Measurements from ENCODE around the gene NPHP1. TPM values are rescaled to one million over a fixed set of nuclear protein-coding genes. Genes with fewer than 3 reads are reported as not detected.
"Not testable (repeated sequence)": the region's sequence is repeated elsewhere in the genome, so short reads cannot be mapped to it uniquely, and the experiment has no call there.

The NPHP1 gene
- total and polyA plus RNA-seq, 9 donors, result 4.3 to 9.8 (median 5.5) TPM

DNA sequence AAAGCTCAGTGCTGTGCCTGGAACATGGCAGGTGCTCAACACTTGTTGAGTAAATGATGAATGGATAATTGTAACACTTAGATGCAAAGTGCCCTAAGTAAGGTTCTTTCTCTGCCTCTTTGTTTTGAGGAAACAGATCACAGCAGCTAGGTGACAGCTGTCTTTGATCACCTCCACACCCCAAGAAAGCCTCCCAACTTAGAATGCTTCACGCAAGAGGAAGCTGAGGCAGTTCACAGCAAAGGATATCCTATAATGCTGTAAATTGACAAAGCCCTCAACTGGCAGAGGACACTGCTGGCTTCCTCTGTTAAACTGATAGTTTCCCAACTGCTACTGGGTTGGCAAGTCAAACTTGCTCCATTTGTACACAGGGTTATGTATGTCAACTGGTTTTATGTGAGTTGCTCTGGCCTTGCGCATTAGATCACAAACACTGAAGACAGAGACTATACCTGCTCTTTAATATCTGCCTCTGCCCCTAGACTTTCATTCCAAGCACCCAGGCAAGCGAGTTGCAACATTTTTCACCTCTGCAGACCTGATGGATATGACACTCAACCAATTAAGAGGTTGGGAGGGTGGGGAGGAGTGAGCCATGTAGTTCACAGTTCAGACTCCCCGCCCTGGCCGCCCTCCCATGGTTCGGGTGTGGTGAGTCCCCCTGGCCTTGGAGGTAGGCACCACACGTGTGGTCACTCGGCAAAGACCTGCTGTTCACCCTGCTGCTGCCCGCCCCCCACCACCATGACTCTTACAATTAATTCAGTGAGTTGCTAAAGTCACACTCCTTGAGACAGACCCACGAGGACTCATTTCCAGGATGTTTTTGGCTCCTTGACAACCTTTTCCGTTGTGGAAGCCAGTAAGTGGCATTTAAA lies 84.4 kb downstream of the NPHP1 start:
- Histone ChIP-seq H3K27ac (ENCODE audit: low read length) (peak overlapping the region; percentile 42), H3K27me3 (ENCODE audit: control insufficient read depth, insufficient read depth, low read length) (peaks cover 23% of the 10 kb centered on the region), H3K4me3 (ENCODE audit: low read length) (no peak overlapping the region), H3K9me3 (replicated peaks; ENCODE audit: control insufficient read depth, low read depth, low read length) (no peaks in the 10 kb centered on the region), H3K4me1 (ENCODE audit: control insufficient read depth, insufficient read depth, low read length) (peaks cover 12% of the 10 kb centered on the region), H3K36me3 (ENCODE audit: control insufficient read depth, insufficient read depth, low read length) (no peaks in the 10 kb centered on the region)
- 52% methylated on average over 5 of the region's 11 CpGs for WGBS (ENCODE audit: insufficient coverage)
- DNase-seq, result no peak

DNA sequence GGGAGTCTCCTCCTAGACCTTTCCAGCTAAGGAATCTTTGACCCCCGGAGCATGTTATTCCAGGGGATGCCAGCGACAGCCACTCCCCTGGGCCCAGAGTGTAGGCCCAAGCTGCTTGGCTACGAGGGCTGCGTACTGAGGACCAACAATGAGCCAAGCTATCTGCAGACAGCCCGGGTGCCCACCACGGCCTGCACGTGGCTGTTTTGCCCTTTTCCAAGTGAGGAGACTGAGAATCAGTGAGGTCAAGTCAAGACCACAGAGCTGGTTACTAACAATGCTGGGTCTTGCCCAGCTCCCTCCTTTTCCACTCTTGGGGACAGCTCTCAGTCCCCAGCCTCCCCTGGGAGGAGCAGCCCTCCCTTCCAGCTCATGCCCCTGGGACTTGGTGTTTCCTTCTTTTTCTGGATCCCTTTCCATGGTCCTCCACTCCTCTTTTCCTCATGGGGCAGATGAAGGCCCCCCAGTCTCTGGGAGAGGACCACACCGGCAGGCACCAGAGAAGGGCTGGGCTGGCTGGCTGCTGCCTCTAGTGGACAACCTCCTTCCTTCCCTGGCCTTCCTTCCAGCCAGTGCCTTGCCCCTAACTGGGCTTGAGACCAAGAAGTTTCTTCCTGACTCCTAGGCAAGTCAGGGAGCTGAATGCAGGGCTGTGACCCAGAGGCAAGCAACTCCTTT lies 88.6 kb downstream of the NPHP1 start:
- H3K27ac ChIP-seq (ENCODE audit: low read length), result peak overlapping the region; percentile 20
- H3K4me1 ChIP-seq (ENCODE audit: control insufficient read depth, insufficient read depth, low read length), result peaks cover 16% of the 10 kb centered on the region
- 13% methylated on average over 8 of the region's 8 CpGs for WGBS (ENCODE audit: insufficient coverage)
- H3K4me3 ChIP-seq (ENCODE audit: low read length), result peak overlapping the region; percentile 13
- H3K27me3 ChIP-seq (ENCODE audit: control insufficient read depth, insufficient read depth, low read length), result peaks cover 40% of the 10 kb centered on the region
- peak; percentile 39 for DNase-seq
- H3K9me3 ChIP-seq (replicated peaks; ENCODE audit: control insufficient read depth, low read depth, low read length), result no peaks in the 10 kb centered on the region
- H3K36me3 ChIP-seq (ENCODE audit: control insufficient read depth, insufficient read depth, low read length), result no peaks in the 10 kb centered on the region

GRCh38 chr2:110115291-110116032 lies 89.4 kb downstream of the NPHP1 start, which contains the start of gene MALL:
MALL (minus strand) TSS chr2:110115822; CDS start chr2:110115792, 30 bp downstream.
- no peaks in the 10 kb centered on the region for H3K36me3 ChIP-seq (ENCODE audit: control insufficient read depth, insufficient read depth, low read length)
- DNase-seq, result no peak
- H3K9me3 ChIP-seq (replicated peaks; ENCODE audit: control insufficient read depth, low read depth, low read length), result no peaks in the 10 kb centered on the region
- WGBS (ENCODE audit: insufficient coverage), result 2% methylated on average over 38 of the region's 62 CpGs
- H3K4me1 ChIP-seq (ENCODE audit: control insufficient read depth, insufficient read depth, low read length), result peaks cover 16% of the 10 kb centered on the region
- peak within 1 kb of the TSS; percentile 20 for H3K27ac ChIP-seq (ENCODE audit: low read length)
- peak within 1 kb of the TSS; percentile 25 for H3K4me3 ChIP-seq (ENCODE audit: low read length)
- H3K27me3 ChIP-seq (ENCODE audit: control insufficient read depth, insufficient read depth, low read length), result peaks cover 40% of the 10 kb centered on the region

DNA sequence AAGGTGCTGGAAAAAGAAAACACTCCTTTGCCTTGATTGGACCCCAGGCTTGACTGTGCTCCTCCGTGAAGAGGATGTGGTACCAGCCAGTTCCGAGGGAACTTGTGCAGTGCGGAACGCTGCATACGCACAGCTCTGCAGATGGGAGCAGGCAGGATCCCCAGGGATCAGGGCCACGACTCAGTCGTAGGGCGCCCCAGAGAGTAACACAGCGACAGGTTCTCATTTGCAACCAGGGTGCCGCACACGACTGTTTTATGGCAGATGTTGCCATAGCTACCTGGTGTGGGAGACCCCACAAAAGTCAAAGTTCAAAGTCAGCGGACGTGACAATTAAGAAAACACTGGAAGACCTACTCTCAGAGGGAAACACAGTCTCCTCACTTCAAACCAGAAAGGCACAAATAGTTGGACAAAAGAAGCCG lies 90.0 kb downstream of the NPHP1 start:
- no peak for DNase-seq
- no peaks in the 10 kb centered on the region for H3K9me3 ChIP-seq (replicated peaks; ENCODE audit: control insufficient read depth, low read depth, low read length)
- H3K36me3 ChIP-seq (ENCODE audit: control insufficient read depth, insufficient read depth, low read length), result no peaks in the 10 kb centered on the region
- H3K4me3 ChIP-seq (ENCODE audit: low read length), result no peak overlapping the region
- 57% methylated on average over 9 of the region's 14 CpGs for WGBS (ENCODE audit: insufficient coverage)
- H3K27ac ChIP-seq (ENCODE audit: low read length), result no peak overlapping the region
- H3K4me1 ChIP-seq (ENCODE audit: control insufficient read depth, insufficient read depth, low read length), result peaks cover 16% of the 10 kb centered on the region
- H3K27me3 ChIP-seq (ENCODE audit: control insufficient read depth, insufficient read depth, low read length), result peaks cover 40% of the 10 kb centered on the region

- WGBS (ENCODE audit: insufficient coverage), result 70% methylated on average over 8 of the region's 8 CpGs
- Histone ChIP-seq H3K9me3 (replicated peaks; ENCODE audit: control insufficient read depth, low read depth, low read length) (no peaks in the 10 kb centered on the region), H3K4me1 (ENCODE audit: control insufficient read depth, insufficient read depth, low read length) (peaks cover 16% of the 10 kb centered on the region), H3K4me3 (ENCODE audit: low read length) (no peak overlapping the region), H3K27ac (ENCODE audit: low read length) (no peak overlapping the region), H3K36me3 (ENCODE audit: control insufficient read depth, insufficient read depth, low read length) (no peaks in the 10 kb centered on the region), H3K27me3 (ENCODE audit: control insufficient read depth, insufficient read depth, low read length) (peaks cover 36% of the 10 kb centered on the region)
- no peak for DNase-seq
Measured at GRCh38 chr2:110113961-110114591, 90.7 kb downstream of the NPHP1 start.

DNA sequence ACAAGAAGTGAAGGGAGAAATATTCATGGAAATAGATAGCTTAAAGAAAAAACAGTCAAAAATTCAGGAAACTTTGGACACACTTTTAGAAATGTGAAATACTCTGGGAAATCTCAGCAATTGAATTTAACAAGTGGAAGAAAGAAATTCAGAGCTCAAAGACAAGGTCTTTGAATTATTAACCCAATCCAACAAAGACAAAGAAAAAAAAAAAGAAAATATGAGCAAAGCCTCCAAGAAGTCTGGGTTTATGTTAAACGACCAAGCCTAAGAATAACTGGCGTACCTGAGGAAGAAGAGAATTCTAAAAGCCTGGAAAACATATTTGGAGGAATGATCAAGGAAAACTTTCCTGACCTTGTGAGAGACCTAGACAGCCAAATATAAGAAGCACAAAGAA lies 96.5 kb downstream of the NPHP1 start:
- WGBS (ENCODE audit: insufficient coverage), result 80% methylated on average over 1 of the region's 2 CpGs

GRCh38 chr2:110107092-110108079 lies 97.4 kb downstream of the NPHP1 start:
- WGBS (ENCODE audit: insufficient coverage), result 92% methylated on average over 1 of the region's 3 CpGs
- Histone ChIP-seq H3K27me3 (ENCODE audit: control insufficient read depth, insufficient read depth, low read length) (no peaks in the 10 kb centered on the region), H3K27ac (ENCODE audit: low read length) (no peak overlapping the region), H3K9me3 (replicated peaks; ENCODE audit: control insufficient read depth, low read depth, low read length) (peaks cover 6% of the 10 kb centered on the region), H3K4me1 (ENCODE audit: control insufficient read depth, insufficient read depth, low read length) (peaks cover under 1% of the 10 kb centered on the region), H3K36me3 (ENCODE audit: control insufficient read depth, insufficient read depth, low read length) (no peaks in the 10 kb centered on the region), H3K4me3 (ENCODE audit: low read length) (no peak overlapping the region)
- no peak for DNase-seq

More for the DNA sequence above, 96.5 kb downstream of the NPHP1 start:
- H3K36me3 ChIP-seq (ENCODE audit: control insufficient read depth, insufficient read depth, low read length); H3K9me3 ChIP-seq (replicated peaks; ENCODE audit: control insufficient read depth, low read depth, low read length); H3K27me3 ChIP-seq (ENCODE audit: control insufficient read depth, insufficient read depth, low read length); H3K4me1 ChIP-seq (ENCODE audit: control insufficient read depth, insufficient read depth, low read length); H3K27ac ChIP-seq (ENCODE audit: low read length); H3K4me3 ChIP-seq (ENCODE audit: low read length); DNase-seq: not testable (repeated sequence)

- Histone ChIP-seq H3K27me3 (ENCODE audit: control insufficient read depth, insufficient read depth, low read length) (no peaks in the 10 kb centered on the region), H3K9me3 (replicated peaks; ENCODE audit: control insufficient read depth, low read depth, low read length) (peaks cover 6% of the 10 kb centered on the region), H3K27ac (ENCODE audit: low read length) (no peak overlapping the region), H3K4me1 (ENCODE audit: control insufficient read depth, insufficient read depth, low read length) (peaks cover 7% of the 10 kb centered on the region), H3K4me3 (ENCODE audit: low read length) (no peak overlapping the region), H3K36me3 (ENCODE audit: control insufficient read depth, insufficient read depth, low read length) (no peaks in the 10 kb centered on the region)
- DNase-seq, result no peak
- 69% methylated on average over 4 of the region's 6 CpGs for WGBS (ENCODE audit: insufficient coverage)
Measured at GRCh38 chr2:110106642-110107041, 98.2 kb downstream of the NPHP1 start.
